Esophagus mucosa (tissue), 1 donor: ENCODE data around the gene OR1L4. TPM values are rescaled to one million over a fixed set of nuclear protein-coding genes. Genes with fewer than 3 reads are reported as not detected.

Experiments used
- ATAC-seq: fragments of 200-7000 bp; cut with Tn5 transposase; one replicate; pipeline ENCODE4 v1.9.1; 2020
- total RNA-seq: library from RNA; stranded (reverse); gene quantifications from one replicate; pipeline ENCODE4 v1.2.4, GENCODE V29; 2023
- donor health status: DM: yes; HTN: yes; CAD: no.

Gene OR1L4, protein sequence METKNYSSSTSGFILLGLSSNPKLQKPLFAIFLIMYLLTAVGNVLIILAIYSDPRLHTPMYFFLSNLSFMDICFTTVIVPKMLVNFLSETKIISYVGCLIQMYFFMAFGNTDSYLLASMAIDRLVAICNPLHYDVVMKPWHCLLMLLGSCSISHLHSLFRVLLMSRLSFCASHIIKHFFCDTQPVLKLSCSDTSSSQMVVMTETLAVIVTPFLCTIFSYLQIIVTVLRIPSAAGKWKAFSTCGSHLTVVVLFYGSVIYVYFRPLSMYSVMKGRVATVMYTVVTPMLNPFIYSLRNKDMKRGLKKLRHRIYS
- not detected for total RNA-seq

DNA sequence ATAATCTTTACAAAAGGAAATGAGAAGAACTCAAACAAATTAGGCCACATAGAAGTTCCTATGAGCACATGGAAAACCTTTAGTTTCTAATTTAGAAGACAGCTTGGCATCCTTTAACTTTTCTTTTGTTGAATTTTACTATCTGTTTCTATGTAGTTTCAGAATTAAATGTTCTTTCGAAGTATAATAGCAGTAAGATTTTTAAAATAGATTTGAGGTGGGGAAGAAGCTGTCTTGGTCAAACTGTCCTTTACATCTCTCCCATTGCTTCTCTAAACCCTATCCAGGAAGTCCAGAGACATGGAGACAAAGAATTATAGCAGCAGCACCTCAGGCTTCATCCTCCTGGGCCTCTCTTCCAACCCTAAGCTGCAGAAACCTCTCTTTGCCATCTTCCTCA is at the start of gene OR1L4:
Gene OR1L4 (plus strand): TSS at position 301 of the 400 bp plus-strand sequence. CDS start 0 bp downstream, at position 301.
- ATAC-seq: no peak

DNA sequence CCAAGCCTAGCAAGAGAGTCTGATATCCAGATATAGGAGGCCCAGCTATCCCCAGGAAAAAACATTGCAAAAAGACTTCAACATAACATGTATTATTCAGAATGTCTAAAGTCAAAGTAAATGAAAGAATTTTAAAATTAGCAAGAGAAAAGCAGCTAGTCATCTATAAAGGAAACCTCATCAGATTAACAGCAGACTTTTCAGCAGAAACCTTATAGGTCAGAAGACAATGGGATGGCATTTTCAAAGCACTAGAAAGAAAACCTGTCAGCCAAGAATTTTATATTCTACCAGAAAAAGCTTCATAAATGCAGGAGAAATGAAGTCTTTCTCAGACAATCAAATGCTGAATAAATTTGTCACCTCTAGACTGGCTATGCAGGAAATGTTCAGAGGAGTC is 38.9 kb upstream of the OR1L4 start:
- no peak for ATAC-seq

DNA sequence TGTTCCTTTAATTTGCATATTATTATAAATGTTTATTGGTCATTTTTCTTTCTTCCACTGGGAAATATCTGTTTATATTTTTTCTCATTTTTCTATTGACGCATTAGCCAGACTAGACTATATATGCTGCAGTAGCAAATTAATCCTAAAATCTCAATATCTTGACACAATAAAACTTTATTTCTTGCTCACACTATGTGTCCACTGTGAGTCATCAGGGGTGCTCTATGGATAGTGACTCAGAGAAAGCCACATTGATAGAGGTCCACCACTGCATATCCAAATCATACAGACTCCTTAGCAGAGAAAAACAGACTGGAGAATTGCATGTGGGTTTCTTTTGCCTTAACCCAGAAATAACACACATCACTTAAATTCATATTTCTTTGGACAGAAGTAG is 28.1 kb upstream of the OR1L4 start:
- no peak for ATAC-seq

DNA sequence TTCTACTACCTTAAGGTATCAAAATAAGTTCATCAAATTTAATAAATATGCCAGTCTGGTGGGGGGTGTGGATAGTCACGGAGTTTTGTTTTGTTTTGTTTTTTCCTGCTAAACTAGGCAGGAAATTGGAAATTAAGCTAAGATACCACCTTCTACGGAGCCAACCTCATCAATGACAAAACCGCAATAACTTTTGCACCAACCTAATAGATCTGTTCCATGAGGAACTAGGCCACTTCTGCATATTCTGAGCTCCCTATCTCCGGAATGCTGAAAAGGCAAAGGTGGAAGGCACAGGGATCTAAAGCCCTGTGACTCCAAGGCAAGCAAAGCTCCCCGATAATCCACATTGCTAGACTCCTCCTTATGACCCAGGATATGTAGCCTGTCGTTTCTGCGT is 5.8 kb upstream of the OR1L4 start:
- ATAC-seq: no peak

DNA sequence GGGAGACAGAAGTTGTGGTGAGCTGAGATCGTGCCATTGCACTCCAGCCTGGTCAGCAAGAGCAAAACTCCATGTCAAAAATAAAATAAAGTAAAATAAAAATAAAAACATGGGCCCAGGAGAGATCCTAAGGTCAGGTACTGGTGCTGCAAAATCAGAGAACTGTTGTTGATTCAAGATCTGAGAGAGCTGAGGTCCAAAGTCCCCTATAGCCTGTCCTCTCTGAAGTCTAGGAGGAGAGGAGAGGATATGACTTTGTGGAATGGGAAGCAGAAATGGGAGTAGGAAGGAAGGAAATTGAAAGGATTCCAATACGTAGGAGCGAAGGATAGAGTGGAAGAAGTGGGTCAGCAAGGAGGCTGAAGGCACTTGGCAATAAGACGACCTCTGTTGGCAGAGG is 4.6 kb upstream of the OR1L4 start:
- ATAC-seq: no peak

DNA sequence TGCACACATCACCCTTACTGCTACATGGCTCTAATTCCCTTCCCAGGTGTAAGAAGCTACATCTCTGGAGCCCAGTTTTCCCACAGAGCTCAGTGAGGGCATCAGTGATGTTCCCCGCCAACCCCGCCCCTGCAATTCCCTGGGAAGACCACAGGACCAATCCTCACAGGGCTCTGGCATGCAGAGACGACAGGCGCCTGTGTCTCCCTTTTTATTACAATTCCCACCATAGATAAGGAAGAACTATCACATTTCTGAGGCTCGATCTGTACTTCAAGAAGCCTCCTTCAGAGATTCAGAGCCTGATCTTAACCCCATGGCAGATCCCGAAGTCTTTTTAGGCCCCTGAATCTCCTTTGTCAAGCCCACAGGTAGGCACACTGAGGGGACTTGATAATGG is 18.2 kb downstream of the OR1L4 start, which contains the start of gene OR1L6:
Gene OR1L6 (plus strand): TSS at position 301 of the 400 bp plus-strand sequence. CDS start 7,545 bp downstream, outside the sequence.
- ATAC-seq: no peak

DNA sequence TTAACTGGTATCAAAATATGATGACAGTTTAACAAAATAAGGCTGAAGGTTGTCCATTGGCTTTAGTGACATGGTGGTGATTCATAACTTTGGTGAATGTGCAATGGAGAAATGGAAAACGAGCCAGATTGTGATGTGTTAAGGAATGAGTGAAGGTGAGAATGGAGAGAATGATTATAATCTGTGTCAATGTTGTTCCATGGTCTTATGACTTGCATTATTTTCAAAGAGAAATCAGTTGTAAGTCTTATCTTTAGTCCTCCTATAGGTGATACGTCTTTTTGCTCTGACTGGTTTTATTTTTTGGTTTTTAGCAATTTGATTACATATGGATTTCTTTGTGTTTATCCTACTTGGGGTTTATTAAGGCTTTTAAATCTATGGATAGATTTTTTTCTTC is 31.0 kb downstream of the OR1L4 start:
- no peak for ATAC-seq

DNA sequence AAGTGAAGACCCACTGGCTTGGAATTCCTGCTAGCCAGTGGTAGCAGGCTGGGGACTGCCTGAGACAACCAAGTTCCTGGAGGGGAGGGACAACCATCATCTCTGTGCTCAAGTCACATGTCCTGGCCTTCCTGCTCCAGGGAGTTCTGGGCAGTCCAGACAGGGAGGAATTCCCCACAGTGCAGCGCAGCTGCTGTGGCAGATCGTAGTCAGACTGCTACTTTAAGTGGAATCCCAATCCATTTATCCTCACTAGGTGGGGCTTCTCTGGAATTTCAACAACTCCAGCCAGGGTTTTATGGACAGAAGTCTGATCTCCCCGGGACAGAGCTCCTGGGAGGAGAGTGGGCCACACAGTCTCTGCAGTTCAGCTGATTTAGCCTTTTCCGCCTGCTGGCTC is 44.0 kb downstream of the OR1L4 start:
- ATAC-seq: no peak

Other genes starting within 250 kb of the OR1L4 start
- gene OR1J1, start 246.1 kb upstream of the OR1L4 start, total RNA-seq: not detected
- not detected for gene OR1J2, start 213.2 kb upstream of the OR1L4 start, total RNA-seq
- 0.20 TPM for gene OR1J4, start 204.8 kb upstream of the OR1L4 start, total RNA-seq
- gene OR1N1, start 196.7 kb upstream of the OR1L4 start, total RNA-seq: not detected
- not detected for gene OR1N2, start 170.9 kb upstream of the OR1L4 start, total RNA-seq
- not detected for gene OR1L8, start 140.6 kb upstream of the OR1L4 start, total RNA-seq
- gene OR1Q1, start 109.3 kb upstream of the OR1L4 start, total RNA-seq: not detected
- gene OR1B1, start 66.4 kb upstream of the OR1L4 start, total RNA-seq: not detected
- not detected for gene OR1L1, start 62.3 kb upstream of the OR1L4 start, total RNA-seq
- not detected for gene OR1L3, start 48.9 kb upstream of the OR1L4 start, total RNA-seq
- not detected for gene OR1L6, start 18.3 kb downstream of the OR1L4 start, total RNA-seq
- gene OR5C1, start 64.9 kb downstream of the OR1L4 start, total RNA-seq: not detected
- not detected for gene OR1K1, start 76.1 kb downstream of the OR1L4 start, total RNA-seq
- gene PDCL, start 104.6 kb downstream of the OR1L4 start, total RNA-seq: 8.6 TPM
- gene RC3H2, start 181.4 kb downstream of the OR1L4 start, total RNA-seq: 31.3 TPM
- gene ZBTB6, start 189.3 kb downstream of the OR1L4 start, total RNA-seq: 4.1 TPM
- 2.0 TPM for gene ZBTB26, start 207.5 kb downstream of the OR1L4 start, total RNA-seq
- 39.6 TPM for gene RABGAP1, start 217.0 kb downstream of the OR1L4 start, total RNA-seq